ENCODE measurements around the gene PRIM1.
A peak's percentile ranks its signal among the peaks of the same experiment; 100 is the strongest.
"Not testable (repeated sequence)": the region's sequence is repeated elsewhere in the genome, so short reads cannot be mapped to it uniquely, and the experiment has no call there.

PRIM1 gene

GRCh38 chr12:56751712-56752598 lies at the start of gene PRIM1:
TSS of gene PRIM1 (minus strand) at chr12:56752323. CDS start at chr12:56752298, 25 bp downstream.
- peak; percentile 95 for DNase-seq

- no peak for DNase-seq
Measured at GRCh38 chr12:56800221-56800620, 48.1 kb upstream of the PRIM1 start.

GRCh38 chr12:56799345-56799744 lies 47.2 kb upstream of the PRIM1 start:
- DNase-seq, result not testable (repeated sequence)

- DNase-seq, result not testable (repeated sequence)
Measured at GRCh38 chr12:56795791-56796190, 43.7 kb upstream of the PRIM1 start.

GRCh38 chr12:56795046-56795562 lies 43.0 kb upstream of the PRIM1 start:
- not testable (repeated sequence) for DNase-seq

- DNase-seq, result not testable (repeated sequence)
Measured at GRCh38 chr12:56793124-56793523, 41.0 kb upstream of the PRIM1 start.

- no peak for DNase-seq
Measured at GRCh38 chr12:56792678-56793077, 40.6 kb upstream of the PRIM1 start.

- not testable (repeated sequence) for DNase-seq
Measured at GRCh38 chr12:56789429-56789828, 37.3 kb upstream of the PRIM1 start.

- DNase-seq, result no peak
Measured at GRCh38 chr12:56787498-56787897, 35.4 kb upstream of the PRIM1 start.

GRCh38 chr12:56785874-56786273 lies 33.8 kb upstream of the PRIM1 start:
- DNase-seq, result no peak

- DNase-seq, result no peak
Measured at GRCh38 chr12:56785141-56785865, 33.2 kb upstream of the PRIM1 start.

GRCh38 chr12:56781726-56782125 lies 29.6 kb upstream of the PRIM1 start:
- DNase-seq, result no peak

GRCh38 chr12:56778756-56779155 lies 26.6 kb upstream of the PRIM1 start:
- no peak for DNase-seq

- no peak for DNase-seq
Measured at GRCh38 chr12:56776654-56777053, 24.5 kb upstream of the PRIM1 start.

GRCh38 chr12:56775638-56776037 lies 23.5 kb upstream of the PRIM1 start:
- DNase-seq, result no peak

- DNase-seq, result no peak
Measured at GRCh38 chr12:56773113-56773512, 21.0 kb upstream of the PRIM1 start.

GRCh38 chr12:56772625-56773024 lies 20.5 kb upstream of the PRIM1 start:
- no peak for DNase-seq

- no peak for DNase-seq
Measured at GRCh38 chr12:56769868-56770267, 17.7 kb upstream of the PRIM1 start.

- DNase-seq, result no peak
Measured at GRCh38 chr12:56768424-56768823, 16.3 kb upstream of the PRIM1 start.

GRCh38 chr12:56766535-56766934 lies 14.4 kb upstream of the PRIM1 start:
- DNase-seq, result no peak

- no peak for DNase-seq
Measured at GRCh38 chr12:56763753-56764657, 11.9 kb upstream of the PRIM1 start.

- no peak for DNase-seq
Measured at GRCh38 chr12:56761812-56762211, 9.7 kb upstream of the PRIM1 start.

GRCh38 chr12:56760460-56760859 lies 8.3 kb upstream of the PRIM1 start:
- DNase-seq, result no peak
